AG04450 (cell line): ENCODE measurements around the gene COL13A1. TPM values are rescaled to one million over a fixed set of nuclear protein-coding genes. Genes with fewer than 3 reads are reported as not detected.

Source experiments
- CTCF ChIA-PET: fragments of 300-600, 350-600 bp; formaldehyde crosslinking; extraction: SDS; loops from one replicate; lab custom pipeline; 2022; ENCODE audit warnings: antibody characterized with exemption, inconsistent platforms; lab: Charles Lee
- POLR2A ChIA-PET: fragments of 350-600 bp; formaldehyde crosslinking; extraction: SDS; loops from one replicate; lab custom pipeline; 2021; ENCODE audit warnings: antibody characterized with exemption, inconsistent platforms; lab: Yijun Ruan, JAX
- DNase-seq: peaks from one replicate; pipeline ENCODE4 v3.0.0-alpha.2; 2011; ENCODE audit warnings: low read depth, low spot score
- H3K27ac ChIP-seq: one replicate; pipeline ENCODE4 v1.5.1; 2012; ENCODE audit warnings: low read depth, low read length, control low read depth
- H3K27me3 ChIP-seq: one replicate; pipeline ENCODE4 v1.6.0; 2012; ENCODE audit warnings: low read length; ENCODE audit not compliant: control insufficient read depth, insufficient read depth
- H3K4me3 ChIP-seq: 2 replicates; pipeline ENCODE4 v1.5.1; 2011; ENCODE audit warnings: mild to moderate bottlenecking, low read depth, low read length, control low read depth
- H3K9me3 ChIP-seq: 2 replicates; pipeline ENCODE4 v1.5.1; 2012; ENCODE audit warnings: low read length; ENCODE audit not compliant: control insufficient read depth, insufficient read depth
- CTCF ChIP-seq: IDR thresholded peaks from 2 replicates; pipeline ENCODE4 v1.5.1; 2011; ENCODE audit warnings: low read depth, low read length, control low read depth, inconsistent platforms
- polyA plus RNA-seq: library from polyadenylated mRNA; depleted of rRNA; stranded (reverse); fragments of >200 nt; gene quantifications from 2 replicates; pipeline ENCODE4 v1.2.3, GENCODE V29; 2011

The COL13A1 gene
- polyA plus RNA-seq, 1 experiment = 13.1 TPM

DNA sequence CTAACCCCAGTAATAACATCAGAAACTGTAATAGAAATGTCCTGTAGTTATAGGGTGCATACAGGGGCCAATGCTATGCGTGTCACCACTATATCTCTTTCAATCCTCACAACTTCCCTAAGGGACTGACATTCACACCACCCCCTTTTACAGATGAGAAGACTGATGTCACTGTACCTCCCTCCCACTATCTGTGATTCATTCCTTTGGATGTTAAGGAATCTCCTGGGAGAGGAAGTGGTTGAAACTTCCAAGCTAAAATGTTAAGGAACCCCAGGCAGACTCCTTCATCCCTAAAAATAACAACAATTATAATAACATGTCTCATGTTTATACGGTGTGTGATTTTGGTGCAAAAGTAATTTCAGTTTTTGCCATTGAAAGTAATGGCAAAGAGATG is 5.4 kb downstream of the COL13A1 start:
- POLR2A ChIA-PET = interaction anchor here (0.7 kb wide), 1 partner anchor 32 kb away, joined by 3 read pairs; no protein-coding TSS in a partner anchor
- H3K4me3 ChIP-seq = no peak overlapping the region
- no peaks in the 10 kb centered on the region for H3K9me3 ChIP-seq
- H3K27ac ChIP-seq = peak overlapping the region; percentile 63
- H3K27me3 ChIP-seq = no peaks in the 10 kb centered on the region
- DNase-seq = peak; percentile 41
- no peak for TF ChIP-seq CTCF
- CTCF ChIA-PET = interaction anchor here (2.0 to 3.8 kb wide), 4 partner anchors 19 to 108 kb away, joined by 6 to 14 read pairs (median 11); no protein-coding TSS in a partner anchor

DNA sequence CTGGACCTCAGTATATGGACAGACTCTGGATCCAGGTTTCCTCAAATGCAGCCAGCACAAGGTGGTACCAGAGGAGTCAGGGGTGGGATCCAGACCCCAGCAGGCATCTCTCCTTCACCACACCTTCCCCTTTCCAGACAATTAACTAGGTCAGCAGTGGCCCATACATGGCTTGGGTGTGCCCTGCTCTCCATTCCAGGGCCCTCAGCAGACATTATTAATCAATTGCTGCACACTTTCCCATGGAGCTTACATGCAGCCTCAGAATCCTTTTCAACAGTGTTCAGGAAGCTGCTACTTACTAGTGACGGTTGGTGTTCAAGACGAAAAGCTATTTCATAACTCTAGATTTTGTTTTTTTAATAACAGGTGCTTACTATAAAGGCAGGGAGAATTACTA is 6.0 kb downstream of the COL13A1 start:
- CTCF ChIA-PET = interaction anchor here (2.3 to 3.8 kb wide), 4 partner anchors 8 to 108 kb away, joined by 9 to 14 read pairs (median 11); no protein-coding TSS in a partner anchor
- H3K9me3 ChIP-seq = no peaks in the 10 kb centered on the region
- POLR2A ChIA-PET = interaction anchor here (0.7 kb wide), 1 partner anchor 32 kb away, joined by 3 read pairs; no protein-coding TSS in a partner anchor
- DNase-seq = no peak
- TF ChIP-seq CTCF = no peak
- H3K27ac ChIP-seq = peak overlapping the region; percentile 63
- no peak overlapping the region for H3K4me3 ChIP-seq
- H3K27me3 ChIP-seq = no peaks in the 10 kb centered on the region

DNA sequence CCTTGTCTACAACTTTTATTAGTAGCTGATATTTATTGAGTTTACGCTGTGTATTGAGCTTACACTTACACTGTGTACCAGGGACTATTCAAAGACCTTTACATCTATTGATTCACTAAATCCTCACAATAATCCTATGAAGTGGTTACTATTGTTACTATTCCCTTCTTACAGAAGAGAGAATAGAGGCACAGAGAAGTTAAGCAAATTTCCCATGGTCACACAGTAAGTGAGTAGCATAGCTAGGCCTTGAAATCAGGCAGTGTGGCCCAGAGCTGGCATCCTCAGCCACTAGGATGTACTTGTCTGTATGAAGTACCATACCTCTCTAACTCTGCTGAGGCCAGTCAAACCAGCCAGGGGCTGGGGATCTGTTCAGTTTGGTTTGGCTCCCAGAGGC is 7.6 kb downstream of the COL13A1 start:
- no peak overlapping the region for H3K4me3 ChIP-seq
- H3K9me3 ChIP-seq = no peaks in the 10 kb centered on the region
- TF ChIP-seq CTCF = no peak
- no peaks in the 10 kb centered on the region for H3K27me3 ChIP-seq
- POLR2A ChIA-PET = no interaction called here
- CTCF ChIA-PET = interaction anchor here (0.8 to 3.8 kb wide), 4 partner anchors 10 to 337 kb away, joined by 3 to 14 read pairs (median 10); partner anchors contain the start of gene TYSND1
- no peak for DNase-seq
- no peak overlapping the region for H3K27ac ChIP-seq

DNA sequence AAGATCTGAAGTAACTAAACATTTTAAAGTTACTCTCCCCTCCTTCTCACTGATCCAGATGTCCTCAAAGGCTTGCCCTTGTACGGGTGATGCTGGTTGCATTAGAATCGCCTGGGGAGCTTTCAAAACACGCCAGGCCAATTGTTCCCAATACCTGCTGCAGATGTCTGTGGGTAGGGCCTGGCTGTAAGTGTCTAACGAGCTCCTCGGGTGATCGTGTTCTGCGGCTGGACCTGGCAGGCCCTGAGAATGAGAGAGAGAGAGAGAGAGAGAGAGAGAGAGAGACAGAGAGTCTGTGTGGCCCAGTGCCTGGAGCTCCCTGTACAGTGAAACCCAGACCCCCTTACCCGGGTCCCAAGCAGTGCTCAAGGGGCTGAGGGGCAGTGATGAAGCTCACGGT is 8.4 kb downstream of the COL13A1 start:
- Histone ChIP-seq H3K27ac (no peak overlapping the region), H3K27me3 (no peaks in the 10 kb centered on the region), H3K9me3 (no peaks in the 10 kb centered on the region), H3K4me3 (no peak overlapping the region)
- no peak for DNase-seq
- ChIA-PET POLR2A (interaction anchor here (0.6 kb wide), 1 partner anchor 139 kb away, joined by 3 read pairs; no protein-coding TSS in a partner anchor), CTCF (interaction anchor here (0.8 to 3.8 kb wide), 4 partner anchors 9 to 336 kb away, joined by 3 to 14 read pairs (median 8); partner anchors contain the start of gene TYSND1)
- no peak for TF ChIP-seq CTCF

GRCh38 chr10:69810675-69811397 is 9.1 kb downstream of the COL13A1 start:
- no peak for DNase-seq
- Histone ChIP-seq H3K4me3 (no peak overlapping the region), H3K27ac (no peak overlapping the region), H3K9me3 (no peaks in the 10 kb centered on the region), H3K27me3 (no peaks in the 10 kb centered on the region)
- ChIA-PET CTCF (interaction anchor here (0.5 to 3.8 kb wide), 4 partner anchors 10 to 384 kb away, joined by 3 to 14 read pairs (median 8); no protein-coding TSS in a partner anchor), POLR2A (no interaction called here)
- TF ChIP-seq CTCF = no peak
